T follicular helper cell (primary cell): ENCODE data around the gene FOXE3.

Experiments used
- DNase-seq: peaks from one replicate; pipeline ENCODE4 v3.0.0-alpha.2; 2020; ENCODE audit warnings: low read depth

The FOXE3 gene

DNA sequence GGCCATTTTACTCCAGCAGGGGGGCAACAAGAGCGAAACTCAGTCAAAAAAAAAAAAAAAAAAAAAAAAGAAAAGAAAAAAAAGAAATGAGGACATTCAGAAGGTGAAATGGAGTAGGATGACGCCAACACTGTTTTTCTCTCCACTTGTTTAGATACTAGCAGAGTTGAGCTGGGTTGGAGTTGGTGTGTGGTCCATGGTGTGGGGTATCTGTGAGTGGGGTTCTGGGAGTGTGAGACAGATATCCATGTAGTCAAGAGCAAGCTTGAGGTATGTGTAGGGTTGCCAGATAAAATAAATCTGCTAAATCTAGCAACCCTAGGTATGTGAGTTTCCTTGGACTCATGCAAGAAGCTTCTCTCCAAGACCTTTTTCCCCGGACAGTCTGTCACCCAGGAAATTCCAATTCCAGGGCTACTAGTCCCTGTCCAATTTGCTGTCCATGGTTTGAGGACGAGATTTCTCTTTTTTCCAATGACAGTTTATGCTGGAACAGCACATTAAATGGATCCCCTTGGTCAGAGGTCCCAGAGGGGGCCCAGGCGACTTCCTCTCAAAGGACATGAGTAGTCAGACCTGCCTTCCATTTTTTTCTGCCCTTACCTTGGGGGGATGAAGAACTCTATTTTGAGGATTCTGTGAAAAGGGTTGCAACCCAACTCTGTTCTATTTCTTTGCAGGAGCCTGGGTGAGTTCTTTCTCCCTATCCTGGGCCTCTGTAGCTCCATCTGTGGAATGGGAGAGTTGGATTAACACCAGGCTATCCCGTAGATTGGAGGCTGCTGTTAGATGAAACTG lies 19.6 kb downstream of the FOXE3 start:
- DNase-seq = no peak

DNA sequence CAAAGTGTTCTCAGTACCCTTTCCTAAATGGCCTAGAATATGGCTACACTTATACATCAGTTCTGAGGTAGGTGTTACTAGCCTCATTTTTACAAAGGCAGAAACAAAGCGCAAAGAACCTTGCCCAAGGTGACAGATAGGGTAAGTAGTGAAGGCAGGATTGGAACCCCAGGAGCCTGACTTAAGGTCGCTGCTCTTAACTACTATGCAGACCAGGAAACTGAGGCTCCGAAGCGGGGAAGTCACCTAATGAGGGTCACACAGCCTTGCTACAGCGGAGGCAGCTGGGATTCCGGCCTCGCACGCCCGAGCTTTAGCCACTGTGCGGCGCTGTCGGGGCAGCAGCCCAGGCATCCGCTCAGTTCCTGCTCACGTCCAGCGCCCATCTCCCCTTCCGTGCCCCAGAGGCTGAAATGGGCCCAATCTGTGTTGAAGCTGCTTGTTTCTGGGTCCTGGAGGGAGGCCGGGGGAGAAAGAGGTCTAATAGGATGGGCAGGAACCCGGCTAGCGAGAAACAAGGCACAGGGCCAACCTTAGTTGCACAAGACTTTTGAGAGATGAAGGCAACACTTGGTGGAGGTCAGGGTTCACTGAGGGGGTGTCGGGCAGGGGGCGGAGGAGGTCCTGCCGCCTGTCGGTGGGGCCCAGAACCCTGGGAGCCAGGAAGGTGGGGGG lies 20.4 kb downstream of the FOXE3 start:
- peak; percentile 55 for DNase-seq

DNA sequence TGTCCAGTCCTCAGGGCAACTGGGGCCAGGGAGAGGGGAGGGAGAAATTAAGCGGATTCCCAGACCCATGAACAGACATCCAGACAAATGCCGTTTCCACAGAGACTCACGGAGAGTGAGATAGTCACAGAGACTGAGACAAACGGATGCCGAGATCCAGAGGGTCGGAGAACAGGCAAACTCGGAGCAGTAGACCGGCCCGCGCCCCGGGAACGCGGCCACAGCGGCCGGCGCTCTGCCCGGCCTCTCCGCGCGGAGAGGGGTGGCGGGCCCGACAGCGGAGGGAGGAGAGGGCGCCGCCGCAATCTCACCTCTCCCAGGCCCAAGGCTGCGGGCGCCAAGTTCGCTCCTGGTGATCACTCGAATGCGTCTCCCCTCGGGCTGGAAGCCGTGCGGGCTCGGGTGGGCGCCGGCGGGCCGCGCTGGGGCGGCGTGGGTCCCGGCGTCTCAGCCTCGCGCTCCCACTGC lies 20.9 kb downstream of the FOXE3 start:
- no peak for DNase-seq

DNA sequence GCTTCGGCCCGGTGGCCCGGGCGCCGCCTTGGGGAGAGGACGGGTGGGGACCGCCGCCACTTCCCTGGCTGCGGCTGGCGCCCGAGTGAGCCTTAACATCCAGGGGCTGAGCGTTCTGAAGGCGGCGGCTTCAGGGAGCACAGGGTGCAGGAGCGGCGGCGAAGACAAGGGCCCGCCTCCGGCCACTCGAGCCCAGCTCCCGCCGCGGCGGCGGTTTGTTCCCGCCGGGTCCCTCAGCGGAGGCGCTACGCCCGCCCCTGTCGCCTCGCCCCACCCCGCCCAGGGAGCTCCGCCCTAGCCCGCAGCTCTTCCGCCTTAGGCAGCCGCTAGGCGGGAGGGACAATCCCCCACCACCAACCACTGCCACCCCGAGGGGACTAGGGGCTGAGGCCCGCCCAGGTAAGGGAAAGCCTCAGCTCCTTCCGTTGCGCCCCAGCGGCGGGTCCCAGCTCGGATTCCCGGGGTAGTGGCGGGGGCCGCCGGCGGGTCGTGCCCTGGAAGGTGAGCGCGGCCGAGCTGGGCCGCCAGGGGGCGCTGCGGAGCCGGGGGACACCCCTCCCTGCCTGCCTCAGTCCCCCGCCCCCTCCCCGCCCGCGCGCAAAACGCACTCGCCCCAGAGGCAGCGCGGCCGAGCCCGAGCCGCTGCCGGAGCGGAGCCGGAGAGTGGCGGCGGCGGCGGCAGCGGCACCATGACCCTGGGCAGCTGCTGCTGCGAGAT lies 21.5 kb downstream of the FOXE3 start, which contains the start of gene FOXD2:
FOXD2 (plus strand) TSS at position 598 of the 718 bp plus-strand sequence; CDS start at position 690, 92 bp downstream.
- peak; percentile 85 for DNase-seq

DNA sequence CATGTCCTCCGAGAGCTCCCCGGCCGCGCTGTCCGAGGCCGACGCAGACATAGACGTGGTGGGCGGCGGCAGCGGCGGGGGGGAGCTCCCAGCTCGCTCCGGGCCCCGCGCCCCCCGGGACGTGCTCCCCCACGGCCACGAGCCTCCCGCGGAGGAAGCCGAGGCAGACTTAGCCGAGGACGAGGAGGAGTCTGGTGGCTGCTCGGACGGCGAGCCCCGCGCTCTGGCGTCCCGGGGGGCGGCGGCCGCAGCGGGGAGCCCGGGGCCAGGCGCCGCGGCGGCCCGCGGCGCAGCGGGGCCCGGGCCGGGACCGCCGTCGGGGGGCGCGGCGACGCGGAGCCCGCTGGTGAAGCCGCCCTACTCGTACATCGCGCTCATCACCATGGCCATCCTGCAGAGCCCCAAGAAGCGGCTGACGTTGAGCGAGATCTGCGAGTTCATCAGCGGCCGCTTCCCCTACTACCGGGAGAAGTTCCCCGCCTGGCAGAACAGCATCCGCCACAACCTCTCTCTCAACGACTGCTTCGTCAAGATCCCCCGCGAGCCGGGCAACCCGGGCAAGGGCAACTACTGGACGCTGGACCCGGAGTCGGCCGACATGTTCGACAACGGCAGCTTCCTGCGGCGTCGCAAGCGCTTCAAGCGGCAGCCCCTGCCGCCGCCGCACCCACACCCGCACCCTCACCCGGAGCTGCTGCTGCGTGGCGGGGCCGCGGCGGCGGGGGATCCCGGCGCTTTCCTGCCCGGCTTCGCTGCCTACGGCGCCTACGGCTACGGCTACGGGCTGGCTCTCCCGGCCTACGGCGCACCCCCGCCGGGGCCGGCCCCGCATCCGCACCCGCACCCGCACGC lies 22.3 kb downstream of the FOXE3 start:
- peak; percentile 26 for DNase-seq

DNA sequence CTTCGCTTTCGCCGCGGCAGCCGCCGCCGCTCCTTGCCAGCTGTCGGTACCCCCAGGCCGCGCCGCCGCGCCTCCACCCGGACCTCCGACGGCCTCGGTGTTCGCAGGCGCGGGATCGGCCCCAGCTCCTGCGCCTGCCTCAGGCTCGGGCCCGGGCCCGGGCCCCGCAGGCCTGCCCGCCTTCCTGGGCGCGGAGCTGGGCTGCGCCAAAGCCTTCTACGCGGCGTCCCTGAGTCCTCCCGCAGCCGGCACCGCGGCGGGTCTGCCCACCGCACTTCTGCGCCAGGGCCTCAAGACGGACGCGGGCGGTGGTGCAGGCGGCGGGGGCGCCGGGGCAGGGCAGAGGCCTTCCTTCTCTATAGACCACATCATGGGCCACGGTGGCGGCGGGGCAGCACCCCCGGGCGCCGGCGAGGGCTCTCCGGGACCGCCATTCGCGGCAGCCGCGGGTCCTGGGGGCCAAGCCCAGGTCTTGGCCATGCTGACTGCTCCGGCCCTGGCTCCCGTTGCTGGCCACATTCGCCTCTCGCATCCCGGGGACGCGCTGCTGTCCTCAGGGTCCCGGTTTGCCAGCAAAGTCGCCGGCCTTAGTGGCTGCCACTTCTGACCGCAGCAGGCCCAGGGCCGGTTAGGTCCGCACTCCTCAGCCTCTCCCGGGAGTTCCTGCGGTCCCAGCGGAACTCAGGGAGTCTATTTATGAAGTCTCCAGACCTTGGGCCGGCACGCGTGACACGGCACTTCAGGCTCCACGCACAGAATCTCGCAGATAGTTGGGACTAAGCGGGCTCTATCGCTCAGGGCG lies 23.1 kb downstream of the FOXE3 start:
- no peak for DNase-seq

DNA sequence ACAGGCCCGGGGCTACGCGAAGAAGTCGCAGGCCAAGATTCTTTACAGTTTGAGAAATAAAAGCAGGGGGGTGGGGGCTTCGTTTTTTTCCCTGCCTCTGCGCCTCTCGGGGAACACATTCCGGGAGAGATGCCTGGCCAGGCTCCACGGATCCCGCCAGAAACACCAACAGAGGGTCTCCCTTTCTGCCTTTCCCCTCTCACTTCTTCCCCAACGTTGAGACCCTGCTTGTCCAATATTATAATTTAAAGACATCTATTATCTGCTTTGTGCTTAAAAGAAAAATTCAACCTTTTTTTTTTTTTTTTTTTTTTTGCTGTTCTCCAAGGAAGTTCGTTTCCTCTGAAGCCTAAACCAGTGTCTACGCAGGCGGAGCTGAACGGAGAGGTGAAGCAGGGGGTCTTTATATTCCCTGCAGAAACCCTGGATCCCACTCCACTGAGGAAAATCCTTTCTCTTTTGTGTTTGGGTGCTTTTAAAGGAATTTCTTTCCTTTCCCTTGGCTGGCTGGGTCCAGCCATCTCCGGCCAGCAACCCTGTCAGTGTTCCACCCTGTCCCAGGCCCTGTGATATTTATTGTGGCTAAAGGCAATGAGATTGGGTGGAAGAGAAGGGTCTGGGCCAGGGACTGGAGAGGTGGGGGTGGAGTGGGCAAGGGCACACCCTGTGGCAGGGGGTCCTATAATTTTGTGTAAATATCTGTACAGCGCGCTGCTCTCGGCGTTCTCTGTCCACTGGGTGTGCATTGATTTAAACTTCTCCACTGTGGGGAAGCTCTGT lies 23.9 kb downstream of the FOXE3 start:
- DNase-seq = no peak

DNA sequence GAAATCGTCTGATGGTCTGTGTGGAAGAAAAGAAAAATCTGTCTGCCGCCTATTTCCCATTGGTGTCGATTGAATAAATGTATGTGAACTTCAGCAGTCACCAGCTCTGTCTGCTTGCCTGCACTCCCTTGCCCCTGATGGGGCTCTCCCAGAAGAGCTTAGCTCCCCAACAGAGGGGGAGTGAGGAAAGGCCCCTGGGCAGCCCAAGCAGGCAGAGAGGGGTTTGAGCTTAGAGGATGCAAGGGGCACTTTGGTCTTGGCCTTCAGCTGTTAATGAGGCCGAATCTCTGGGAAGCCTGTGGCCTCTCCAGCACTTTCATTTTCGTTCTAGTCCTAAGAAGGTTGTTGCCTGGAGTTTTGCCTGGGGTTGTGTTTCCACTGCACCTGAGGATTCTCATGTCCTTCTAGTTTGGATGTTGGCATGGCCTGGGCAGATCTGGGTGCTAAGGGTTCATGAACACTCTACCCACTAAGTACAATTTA lies 24.6 kb downstream of the FOXE3 start:
- no peak for DNase-seq

DNA sequence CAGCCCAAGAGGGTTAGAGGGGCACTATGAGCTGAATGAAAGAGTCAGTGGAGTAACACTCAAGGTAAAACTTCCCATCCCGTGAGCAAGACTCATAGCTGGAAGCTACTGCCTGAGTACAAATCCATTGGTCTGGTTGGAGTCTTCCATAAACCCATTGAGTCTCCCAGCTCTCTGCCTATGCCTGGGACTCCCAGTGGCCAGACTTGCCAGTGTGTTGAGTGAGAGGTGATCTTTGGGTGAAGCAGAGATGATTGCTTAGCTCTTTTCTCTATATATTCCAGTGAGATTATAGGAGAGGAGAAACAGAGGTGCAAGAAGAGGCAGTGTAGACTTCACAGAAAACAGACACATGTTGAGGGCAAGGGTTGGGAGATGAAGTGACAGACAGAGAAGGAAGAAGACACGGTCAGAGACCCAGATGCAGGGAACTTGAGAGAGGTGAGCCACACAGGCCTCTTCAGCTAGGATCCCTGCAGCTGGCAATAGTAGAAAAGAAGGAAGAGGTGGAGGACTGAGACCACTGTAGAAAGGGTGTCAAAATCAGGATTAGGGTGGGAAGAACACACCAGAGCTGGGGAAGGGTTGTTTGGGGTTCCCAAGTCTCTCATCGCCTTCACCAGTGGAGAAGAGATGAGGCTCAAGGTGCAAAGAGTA lies 25.5 kb downstream of the FOXE3 start:
- no peak for DNase-seq

DNA sequence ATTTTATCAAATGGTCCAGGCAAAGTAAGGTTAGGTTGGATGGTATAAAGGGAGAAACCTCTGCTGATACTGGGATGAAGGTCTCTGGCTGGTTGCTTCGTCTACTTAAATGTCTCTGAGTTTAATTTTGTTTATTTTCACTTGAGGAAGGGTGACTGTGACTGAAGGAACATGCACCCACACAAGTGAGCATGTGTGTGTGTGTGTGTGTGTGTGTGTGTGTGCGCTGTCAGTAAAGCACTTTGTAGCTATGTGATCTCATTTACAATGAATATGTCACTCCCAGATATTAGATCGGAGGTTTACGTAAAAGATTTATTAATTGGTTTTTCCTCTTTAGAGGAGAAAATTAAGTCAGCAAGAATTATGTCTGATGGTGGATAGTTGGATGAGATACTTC lies 26.1 kb downstream of the FOXE3 start:
- no peak for DNase-seq

DNA sequence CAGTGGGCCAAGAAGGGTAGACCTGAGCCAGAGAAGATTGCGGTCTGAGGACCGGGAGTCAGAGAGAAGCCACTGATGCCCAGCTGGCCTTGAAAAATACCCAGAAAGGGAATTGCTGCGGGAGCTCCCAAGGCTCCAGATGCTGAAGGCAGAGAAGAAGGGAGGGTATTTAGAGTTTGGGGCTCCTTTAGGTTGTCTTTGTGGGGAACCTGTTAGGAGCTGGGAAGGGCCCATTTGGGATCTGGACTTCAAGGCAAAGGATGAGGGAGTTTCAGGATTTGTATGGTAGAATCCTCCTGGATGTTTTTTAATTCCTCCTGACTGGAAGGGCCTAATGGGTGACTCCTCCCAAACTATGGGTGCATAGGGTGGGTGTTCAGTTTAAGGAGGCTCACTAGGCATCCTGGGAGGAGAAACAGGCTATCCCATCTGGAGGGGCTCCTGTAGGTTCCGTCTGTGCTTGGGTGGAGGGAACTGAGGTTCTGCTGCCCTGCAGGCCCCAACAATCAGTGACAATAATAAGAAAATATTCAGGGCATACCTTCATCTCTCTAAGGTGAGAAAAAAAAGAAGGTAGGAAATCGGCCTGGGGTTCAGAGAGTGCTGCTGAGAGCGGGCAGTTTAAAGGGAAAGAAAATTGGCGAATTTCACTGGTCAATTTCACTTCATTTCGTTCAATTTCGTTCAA lies 26.9 kb downstream of the FOXE3 start:
- DNase-seq = no peak

DNA sequence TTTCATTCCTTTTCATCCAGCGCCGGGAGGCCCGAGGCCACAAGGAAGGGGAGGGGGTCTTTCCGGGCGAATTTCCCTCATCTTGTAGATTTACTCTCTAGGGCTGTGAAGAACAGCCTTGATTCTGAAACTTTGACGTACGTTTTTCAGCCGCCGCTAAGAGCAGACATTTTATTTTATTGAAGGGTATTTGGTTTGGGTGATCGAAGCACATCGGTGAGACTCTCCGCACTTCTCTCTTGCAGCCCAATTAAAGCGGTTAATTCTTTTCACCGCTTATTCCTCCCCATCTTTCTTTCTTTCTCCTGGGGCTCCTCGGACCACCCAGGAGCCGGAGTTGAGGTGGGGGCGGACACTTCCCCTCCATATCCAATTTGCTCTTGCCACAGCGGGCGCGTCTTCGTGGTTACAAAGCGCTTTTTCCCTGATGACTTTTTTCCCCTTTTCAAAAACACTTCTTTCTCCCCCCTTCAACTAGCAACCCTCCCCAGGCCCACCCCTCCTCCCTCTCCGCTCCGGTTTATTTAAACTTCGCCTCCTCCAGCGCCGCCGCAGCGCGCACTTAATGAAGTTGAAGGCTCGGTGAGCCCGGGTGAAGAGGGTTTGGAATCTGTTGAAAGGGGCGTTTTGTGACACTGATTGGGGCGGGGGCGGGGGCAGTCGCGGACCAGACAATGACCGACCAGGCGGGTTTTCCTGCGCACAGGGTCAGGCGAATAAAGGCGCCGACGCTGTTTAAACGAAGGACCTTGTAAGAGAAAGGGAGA lies 27.6 kb downstream of the FOXE3 start:
- DNase-seq = no peak

DNA sequence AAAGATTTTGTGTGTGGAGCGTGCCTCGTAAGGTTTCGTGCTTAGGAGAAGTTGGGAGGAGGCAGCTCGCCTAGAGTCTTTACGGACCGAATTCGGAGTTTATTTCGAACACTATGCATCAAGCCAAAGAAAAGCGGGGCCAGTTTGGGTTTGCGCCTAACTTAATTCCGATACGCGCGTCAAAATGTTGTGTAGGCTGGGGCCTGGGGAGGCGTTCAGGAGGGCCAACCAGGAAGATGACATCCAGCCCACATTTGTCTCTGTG lies 28.1 kb downstream of the FOXE3 start:
- DNase-seq = no peak

DNA sequence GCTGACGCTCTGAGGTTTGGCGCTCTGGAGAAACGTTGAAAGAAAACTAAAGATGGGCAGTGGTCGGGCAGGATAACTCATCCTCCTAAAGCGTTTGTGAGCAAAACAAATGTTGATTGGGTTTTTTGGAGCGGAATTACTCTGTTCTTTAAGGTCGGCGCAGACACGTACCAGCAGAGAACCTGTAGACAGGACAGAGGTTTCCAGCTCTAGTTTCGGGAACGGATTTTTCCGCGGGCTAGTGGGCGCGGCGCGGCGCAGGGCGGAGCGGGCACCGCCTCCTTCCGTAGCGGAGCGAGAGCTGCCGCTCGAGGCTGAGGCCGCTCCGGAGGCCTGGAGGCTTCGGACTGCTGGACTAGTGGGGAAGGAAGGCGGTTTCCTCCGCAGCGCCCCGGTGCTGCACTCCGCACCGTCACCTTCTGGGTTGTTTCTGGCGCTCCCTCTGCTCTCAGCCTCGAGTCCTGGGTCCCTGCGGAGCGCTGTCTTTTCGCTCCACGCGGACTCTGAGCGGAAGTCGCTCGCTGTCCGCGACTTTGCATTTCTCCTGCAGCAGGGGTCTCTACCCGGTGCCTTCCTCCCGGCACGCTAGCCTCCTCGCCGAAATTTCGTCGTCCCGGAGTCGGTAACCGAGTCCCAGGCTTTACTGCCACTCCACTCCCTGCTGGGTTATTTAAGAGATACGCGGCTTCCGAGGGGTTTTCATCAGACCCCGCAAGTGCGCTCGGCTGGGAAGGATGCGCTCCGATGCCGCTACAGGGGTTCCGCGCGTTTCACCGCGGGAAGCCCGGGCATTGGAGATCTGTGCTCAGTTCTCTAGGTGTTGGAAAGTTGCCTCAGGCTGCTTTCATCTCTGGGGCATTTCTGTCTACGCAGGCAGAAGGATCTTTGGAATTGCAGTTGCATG lies 28.7 kb downstream of the FOXE3 start:
- DNase-seq = no peak

DNA sequence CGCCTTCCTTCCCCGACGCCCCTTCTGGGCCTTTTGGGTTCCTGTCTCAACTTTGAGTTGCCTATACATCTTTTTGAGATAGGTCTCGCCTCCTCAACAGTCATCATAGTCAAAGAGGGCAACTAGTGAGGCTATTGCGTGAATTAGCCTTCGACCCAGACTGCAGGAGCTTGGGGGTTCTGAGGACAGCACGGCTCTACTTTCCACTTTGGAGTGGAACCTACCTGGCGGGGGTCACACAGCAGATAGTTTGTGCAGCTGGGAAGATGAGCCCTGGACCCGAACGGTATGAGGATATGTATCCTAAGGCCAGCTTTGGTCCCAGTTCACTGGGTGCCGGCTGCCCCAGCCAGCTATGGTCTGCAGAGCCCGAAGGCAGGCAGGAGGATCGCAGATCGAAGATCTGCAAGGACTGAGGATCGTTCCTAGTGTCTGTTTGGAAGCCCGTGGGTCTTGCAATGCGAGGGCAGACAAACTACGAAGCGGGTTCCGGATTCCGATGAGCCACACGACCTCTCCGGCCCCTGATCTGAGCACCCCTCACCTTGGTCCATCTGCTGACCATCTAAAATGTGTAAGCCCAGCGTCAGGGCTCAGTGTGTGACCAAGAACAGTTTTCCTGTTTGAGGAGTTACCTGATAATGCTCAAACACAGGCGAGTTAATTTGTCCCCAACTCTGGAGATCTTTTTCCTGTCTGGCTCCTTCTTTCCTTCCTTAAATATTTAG lies 29.9 kb downstream of the FOXE3 start:
- no peak for DNase-seq

DNA sequence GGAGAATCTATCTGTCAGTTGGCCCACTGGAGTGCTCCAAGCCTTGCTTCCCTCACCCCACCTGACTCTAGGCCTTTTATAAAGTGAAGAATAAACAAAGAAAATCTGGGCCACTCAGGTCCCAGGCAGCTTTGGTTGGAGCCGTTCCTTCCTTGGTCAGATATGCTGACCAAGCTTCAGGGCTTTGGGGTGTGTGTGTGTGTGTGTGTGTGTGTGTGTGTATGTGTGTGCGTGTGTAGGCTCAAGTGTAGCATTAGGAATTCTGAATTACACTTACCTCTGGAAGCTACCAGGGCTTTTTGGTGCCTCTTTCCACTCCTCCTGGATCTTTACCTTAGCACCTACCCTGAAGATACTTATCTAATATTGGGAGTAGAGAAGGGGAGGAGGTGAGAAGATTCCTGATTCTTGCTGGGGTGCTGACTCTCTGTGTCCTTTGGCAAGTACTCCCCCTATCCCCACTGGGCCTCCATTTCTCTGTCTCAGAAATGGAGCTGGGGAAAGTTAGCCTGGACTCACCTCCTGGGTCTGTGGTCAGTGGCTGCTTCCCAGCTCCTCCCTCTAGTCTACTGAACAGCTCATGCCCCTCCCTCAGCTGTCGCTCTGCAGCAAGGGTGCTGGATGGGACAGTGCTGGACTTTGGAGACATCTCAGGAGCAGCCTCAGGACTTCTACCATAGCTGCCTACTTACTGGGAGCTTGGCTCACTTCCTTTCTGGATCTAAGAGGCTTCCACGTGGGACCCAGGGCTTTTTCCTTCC lies 32.6 kb downstream of the FOXE3 start:
- DNase-seq = no peak
